ENCODE data around the gene KRT82.

DNA sequence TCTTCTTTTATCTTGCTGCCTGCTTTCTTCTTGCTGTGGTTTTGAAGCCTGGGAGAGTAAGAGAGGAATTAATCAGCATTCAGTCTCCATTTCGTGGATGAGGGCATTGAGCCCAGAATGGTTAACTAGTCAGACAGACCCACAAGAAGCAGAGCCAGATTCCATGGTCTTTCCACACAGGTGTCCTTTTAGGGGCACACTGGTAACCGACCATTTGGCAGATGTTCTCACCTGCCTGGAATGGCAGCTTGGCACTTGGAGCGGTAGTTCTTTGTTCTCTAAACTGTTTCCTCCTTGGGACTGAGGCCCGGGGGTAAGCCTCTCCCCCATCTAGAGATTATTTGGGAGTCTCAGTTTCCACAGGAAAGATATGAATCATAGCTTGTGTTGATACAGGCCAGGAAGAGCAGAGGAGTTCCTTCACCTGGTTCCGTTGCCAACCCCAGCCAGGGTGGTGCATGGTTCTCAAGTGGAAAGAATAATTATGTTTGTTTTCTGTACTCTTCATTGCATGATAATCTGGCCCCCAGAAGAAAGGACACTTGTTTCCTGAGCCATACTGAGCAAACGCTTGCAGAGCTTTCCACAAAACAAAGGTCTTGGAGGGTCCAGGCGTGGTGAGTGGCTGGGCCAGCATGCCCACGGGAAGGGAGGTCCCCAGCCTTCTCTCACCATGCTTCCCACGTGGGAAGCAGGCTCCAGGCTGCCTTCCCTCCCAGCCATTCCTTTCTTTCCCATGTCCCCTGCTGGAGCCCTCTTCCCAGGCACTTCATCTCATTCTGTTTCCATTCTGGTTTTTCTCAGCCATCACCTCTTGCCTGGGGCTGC lies 30.1 kb upstream of the KRT82 start:
- TF ChIP-seq, protein P1, sequence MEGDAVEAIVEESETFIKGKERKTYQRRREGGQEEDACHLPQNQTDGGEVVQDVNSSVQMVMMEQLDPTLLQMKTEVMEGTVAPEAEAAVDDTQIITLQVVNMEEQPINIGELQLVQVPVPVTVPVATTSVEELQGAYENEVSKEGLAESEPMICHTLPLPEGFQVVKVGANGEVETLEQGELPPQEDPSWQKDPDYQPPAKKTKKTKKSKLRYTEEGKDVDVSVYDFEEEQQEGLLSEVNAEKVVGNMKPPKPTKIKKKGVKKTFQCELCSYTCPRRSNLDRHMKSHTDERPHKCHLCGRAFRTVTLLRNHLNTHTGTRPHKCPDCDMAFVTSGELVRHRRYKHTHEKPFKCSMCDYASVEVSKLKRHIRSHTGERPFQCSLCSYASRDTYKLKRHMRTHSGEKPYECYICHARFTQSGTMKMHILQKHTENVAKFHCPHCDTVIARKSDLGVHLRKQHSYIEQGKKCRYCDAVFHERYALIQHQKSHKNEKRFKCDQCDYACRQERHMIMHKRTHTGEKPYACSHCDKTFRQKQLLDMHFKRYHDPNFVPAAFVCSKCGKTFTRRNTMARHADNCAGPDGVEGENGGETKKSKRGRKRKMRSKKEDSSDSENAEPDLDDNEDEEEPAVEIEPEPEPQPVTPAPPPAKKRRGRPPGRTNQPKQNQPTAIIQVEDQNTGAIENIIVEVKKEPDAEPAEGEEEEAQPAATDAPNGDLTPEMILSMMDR (IDR thresholded peaks at IDR 0.05) = no peak
- no peak for TF ChIP-seq POLR2A (IDR thresholded peaks at IDR 0.05)
